ENCODE measurements around the gene PTPRK. TPM values are rescaled to one million over a fixed set of nuclear protein-coding genes. Genes with fewer than 3 reads are reported as not detected.

Gene PTPRK
- total and polyA plus RNA-seq, 9 of the 15 experiments (the other 6 are each of a cell fraction or from before 2014, with no cell fraction given) = 0.04 to 0.51 TPM; not detected in 7

DNA sequence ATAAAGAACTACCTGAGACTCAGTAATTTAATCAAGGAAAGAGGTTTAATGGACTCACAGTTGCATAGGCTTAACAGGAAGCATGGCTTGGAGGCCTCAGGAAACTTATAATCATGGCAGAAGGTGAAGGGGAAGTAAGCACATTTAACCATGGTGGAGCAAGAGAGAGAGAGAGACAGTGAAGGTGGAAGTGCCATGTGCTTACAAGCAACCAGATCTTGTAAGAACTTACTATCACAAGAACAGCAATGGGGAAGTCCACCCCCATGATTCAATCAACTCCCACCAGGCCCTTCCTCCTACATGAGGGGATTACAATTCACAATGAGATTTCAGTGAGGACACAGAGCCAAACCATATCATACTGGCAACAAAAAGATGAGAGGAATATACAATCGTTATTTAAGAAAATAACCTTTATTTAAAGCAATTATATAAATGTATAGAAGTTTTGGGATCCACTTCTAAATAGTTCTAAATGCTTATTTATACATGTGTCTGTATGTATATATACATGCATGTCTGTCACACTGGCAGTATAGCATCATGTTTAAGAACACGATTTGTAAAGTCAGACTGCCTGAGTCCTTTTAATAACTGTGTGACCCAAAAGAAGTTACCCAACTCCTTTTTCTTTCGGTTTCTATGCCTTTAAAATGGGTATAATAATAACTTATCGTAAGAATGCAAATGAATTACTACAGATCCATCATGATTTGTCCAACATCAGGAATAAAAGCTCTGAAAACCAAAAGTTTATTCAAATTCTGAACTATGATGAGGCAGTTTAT, 363.9 kb downstream of the PTPRK start (continued):
- no peak for TF ChIP-seq JUNB (CRISPR knock-in tag; conservative IDR thresholded peaks at IDR 0.05)

DNA sequence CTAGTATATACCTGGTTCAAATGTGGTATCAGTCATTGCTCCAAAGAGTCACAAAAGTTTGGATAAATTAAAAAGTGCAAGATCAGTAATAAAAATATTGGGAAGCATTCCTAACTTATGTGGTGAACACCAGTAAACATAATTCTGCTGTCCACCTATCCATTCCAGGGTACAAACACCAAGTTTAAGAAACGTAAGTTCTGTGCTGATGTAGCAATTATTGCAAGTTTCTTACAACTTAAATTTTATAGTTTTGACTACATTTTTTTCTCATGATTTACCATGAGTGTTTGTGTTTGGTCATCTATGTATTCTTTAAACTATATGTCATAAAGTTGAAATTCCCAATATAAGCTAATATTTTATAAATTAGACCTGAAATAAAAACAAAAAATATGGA, 364.6 kb downstream of the PTPRK start:
- ChIA-PET POLR2A (no interaction called here), CTCF (ENCODE audit: low intra/inter-chr PET ratio) (no interaction called here)
- Histone ChIP-seq H4K20me1 (replicated peaks; ENCODE audit: control insufficient read depth, insufficient read depth, low read length) (no peaks in the 10 kb centered on the region), H3K79me2 (ENCODE audit: control insufficient read depth, insufficient read depth, low read length) (no peaks in the 10 kb centered on the region), H2AFZ (ENCODE audit: low read depth, low read length) (no peak overlapping the region), H3K9me3 (replicated peaks; ENCODE audit: control insufficient read depth, insufficient read depth, low read depth, low read length) (no peaks in the 10 kb centered on the region), H3K4me2 (ENCODE audit: insufficient read depth, low read length) (no peak overlapping the region), H3K9ac (ENCODE audit: insufficient read depth in 1 of 2, low read depth in 2 of 2, low read length in 2 of 2) (no peak overlapping the region), H3K27me3 (ENCODE audit: control insufficient read depth in 2 of 2, insufficient read depth in 2 of 2, low read length in 2 of 2) (no peaks in the 10 kb centered on the region), H3K9me1 (ENCODE audit: control insufficient read depth, insufficient read depth, low read length) (no peaks in the 10 kb centered on the region), H3K36me3 (ENCODE audit: control insufficient read depth, insufficient read depth, low read length) (no peaks in the 10 kb centered on the region), H3K4me1 (replicated peaks in 1 of 2; ENCODE audit: control insufficient read depth in 2 of 2, insufficient read depth in 2 of 2, low read length in 2 of 2) (no peaks in the 10 kb centered on the region), H3K4me3 (no peak overlapping the region), H3K27ac (ENCODE audit: extremely low read depth, low read depth, low read length) (no peak overlapping the region)
- ATAC-seq (no peak), FAIRE-seq (no peak), DNase-seq (ENCODE audit: extremely low read depth in 1 of 4, low spot score in 3 of 4) (no peak)
- in situ Hi-C loops (cut with MboI) = no loop called here
- WGBS (ENCODE audit: insufficient coverage, low coverage, missing lambda C conversion rate) = 0% methylated on average over 1 of the region's 1 CpG
- intact Hi-C loops (cut with micrococcal nuclease) = no loop called here
- no TSS peak for BruUV-seq (replicated peaks)
- TF ChIP-seq LCOR (CRISPR knock-in tag; IDR thresholded peaks at IDR 0.05) = no peak
- TF ChIP-seq CBFB (CRISPR knock-in tag; IDR thresholded peaks at IDR 0.05) = no peak
- no peak for TF ChIP-seq ZNF318 (IDR thresholded peaks at IDR 0.05; ENCODE audit: borderline replicate concordance in 1 of 2, low read depth in 1 of 2)
- TF ChIP-seq ARID4B (CRISPR knock-in tag; IDR thresholded peaks at IDR 0.05) = no peak

All from K562 (cell line).